WERI-Rb-1 (cell line): ENCODE data around the gene CCDC142.
A peak's percentile ranks its signal among the peaks of the same experiment; 100 is the strongest.

Source experiments
- DNase-seq: peaks from one replicate; pipeline ENCODE4 v3.0.0-alpha.2; 2020
- H3K27ac ChIP-seq: fragments of 250-450 bp; sonication (Bioruptor Pico); 2 replicates; pipeline ENCODE4 v1.5.1; 2020; ENCODE audit warnings: mild to moderate bottlenecking, moderate library complexity
- H3K27me3 ChIP-seq: fragments of 250-450 bp; sonication (Bioruptor Pico); 2 replicates; pipeline ENCODE4 v1.5.1; 2021; ENCODE audit warnings: mild to moderate bottlenecking, low read depth, moderate library complexity; ENCODE audit not compliant: insufficient read depth, severe bottlenecking
- H3K36me3 ChIP-seq: fragments of 250-450 bp; sonication (Bioruptor Pico); 2 replicates; pipeline ENCODE4 v1.5.1; 2020; ENCODE audit warnings: mild to moderate bottlenecking, moderate library complexity
- H3K4me3 ChIP-seq: 2 replicates; pipeline ENCODE4 v1.5.1; 2011; ENCODE audit warnings: low read depth, mild to moderate bottlenecking, control low read depth, low read length
- H3K9me3 ChIP-seq: fragments of 250-450 bp; sonication (Bioruptor Pico); 2 replicates; pipeline ENCODE4 v1.5.1; 2021; ENCODE audit warnings: mild to moderate bottlenecking, moderate library complexity; ENCODE audit not compliant: severe bottlenecking
- CTCF ChIP-seq: IDR thresholded peaks from 2 replicates; pipeline ENCODE4 v1.5.1; 2011; ENCODE audit warnings: low read depth, mild to moderate bottlenecking, control low read depth, inconsistent platforms, low read length

The CCDC142 gene

GRCh38 chr2:74495440-74495839, 12.6 kb upstream of the CCDC142 start:
- DNase-seq, result no peak

GRCh38 chr2:74493546-74493945, 10.7 kb upstream of the CCDC142 start:
- no peak for TF ChIP-seq CTCF
- H3K27me3 ChIP-seq, result no peaks in the 10 kb centered on the region
- H3K27ac ChIP-seq, result no peak overlapping the region
- H3K36me3 ChIP-seq, result peaks cover 58% of the 10 kb centered on the region
- no peak overlapping the region for H3K4me3 ChIP-seq
- H3K9me3 ChIP-seq, result no peaks in the 10 kb centered on the region
- no peak for DNase-seq

More at GRCh38 chr2:74495440-74495839, 12.6 kb upstream of the CCDC142 start:
- Histone ChIP-seq H3K9me3 (no peaks in the 10 kb centered on the region), H3K36me3 (peaks cover 56% of the 10 kb centered on the region), H3K4me3 (no peak overlapping the region), H3K27me3 (no peaks in the 10 kb centered on the region), H3K27ac (no peak overlapping the region)
- no peak for TF ChIP-seq CTCF

GRCh38 chr2:74491648-74492544, 9.1 kb upstream of the CCDC142 start:
- no peak for DNase-seq
- no peak for TF ChIP-seq CTCF
- H3K4me3 ChIP-seq, result no peak overlapping the region
- no peaks in the 10 kb centered on the region for H3K27me3 ChIP-seq
- H3K9me3 ChIP-seq, result no peaks in the 10 kb centered on the region
- no peak overlapping the region for H3K27ac ChIP-seq
- peaks cover 62% of the 10 kb centered on the region for H3K36me3 ChIP-seq

GRCh38 chr2:74489906-74490305, 7.1 kb upstream of the CCDC142 start:
- no peaks in the 10 kb centered on the region for H3K9me3 ChIP-seq
- DNase-seq, result no peak
- peak overlapping the region; percentile 2; the same call in 1 of the 2 replicates for H3K4me3 ChIP-seq
- TF ChIP-seq CTCF, result no peak
- H3K27me3 ChIP-seq, result no peaks in the 10 kb centered on the region
- H3K27ac ChIP-seq, result peak overlapping the region; percentile 65
- peaks cover 62% of the 10 kb centered on the region for H3K36me3 ChIP-seq

GRCh38 chr2:74488643-74489481, 6.1 kb upstream of the CCDC142 start:
- no peaks in the 10 kb centered on the region for H3K27me3 ChIP-seq
- no peak overlapping the region for H3K4me3 ChIP-seq
- H3K27ac ChIP-seq, result peak overlapping the region; percentile 63
- peaks cover 54% of the 10 kb centered on the region for H3K36me3 ChIP-seq
- DNase-seq, result peak; percentile 96
- no peaks in the 10 kb centered on the region for H3K9me3 ChIP-seq
- TF ChIP-seq CTCF, result peak; percentile 36; the same call in 1 of the 2 replicates
